ENCODE data around the gene ZNF408.

ZNF408 gene

DNA sequence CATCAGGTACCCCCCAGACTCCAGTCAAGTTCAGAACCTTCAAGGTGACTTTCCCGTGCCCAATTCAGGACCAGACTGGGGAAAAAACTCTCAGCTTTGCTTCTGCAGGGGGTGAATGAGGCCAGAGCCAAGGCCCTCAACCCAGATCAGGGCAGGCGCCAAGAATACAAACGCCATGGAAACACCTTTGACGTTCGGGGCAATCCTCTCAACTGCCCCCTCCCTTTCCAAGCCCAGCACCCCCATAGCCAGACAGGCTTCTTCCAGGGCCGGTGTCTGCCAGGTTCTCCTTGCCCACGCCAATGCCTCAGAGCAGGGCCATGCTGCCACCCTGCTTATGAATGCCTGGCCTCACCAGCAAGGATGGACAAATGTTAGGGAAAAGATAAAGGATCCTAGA lies 6.2 kb upstream of the ZNF408 start:
- H3K9me3 ChIP-seq (ENCODE audit: insufficient read depth, low read length, severe bottlenecking), result no peaks in the 10 kb centered on the region
- no peaks in the 10 kb centered on the region for H3K27me3 ChIP-seq (ENCODE audit: insufficient read depth, low read length, poor library complexity)
- no peak overlapping the region for H3K27ac ChIP-seq (ENCODE audit: low read length)
- no peak for ATAC-seq (ENCODE audit: insufficient read depth, low read depth)
- TF ChIP-seq EZH2 (IDR thresholded peaks at IDR 0.05; ENCODE audit: borderline replicate concordance, low read depth, low read length, severe bottlenecking), result no peak
- TF ChIP-seq, protein P1, sequence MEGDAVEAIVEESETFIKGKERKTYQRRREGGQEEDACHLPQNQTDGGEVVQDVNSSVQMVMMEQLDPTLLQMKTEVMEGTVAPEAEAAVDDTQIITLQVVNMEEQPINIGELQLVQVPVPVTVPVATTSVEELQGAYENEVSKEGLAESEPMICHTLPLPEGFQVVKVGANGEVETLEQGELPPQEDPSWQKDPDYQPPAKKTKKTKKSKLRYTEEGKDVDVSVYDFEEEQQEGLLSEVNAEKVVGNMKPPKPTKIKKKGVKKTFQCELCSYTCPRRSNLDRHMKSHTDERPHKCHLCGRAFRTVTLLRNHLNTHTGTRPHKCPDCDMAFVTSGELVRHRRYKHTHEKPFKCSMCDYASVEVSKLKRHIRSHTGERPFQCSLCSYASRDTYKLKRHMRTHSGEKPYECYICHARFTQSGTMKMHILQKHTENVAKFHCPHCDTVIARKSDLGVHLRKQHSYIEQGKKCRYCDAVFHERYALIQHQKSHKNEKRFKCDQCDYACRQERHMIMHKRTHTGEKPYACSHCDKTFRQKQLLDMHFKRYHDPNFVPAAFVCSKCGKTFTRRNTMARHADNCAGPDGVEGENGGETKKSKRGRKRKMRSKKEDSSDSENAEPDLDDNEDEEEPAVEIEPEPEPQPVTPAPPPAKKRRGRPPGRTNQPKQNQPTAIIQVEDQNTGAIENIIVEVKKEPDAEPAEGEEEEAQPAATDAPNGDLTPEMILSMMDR (IDR thresholded peaks at IDR 0.05; ENCODE audit: borderline replicate concordance, extremely low read depth, low read length, poor library complexity, severe bottlenecking), result no peak
- no peak for DNase-seq
- no peak overlapping the region for H3K4me2 ChIP-seq (ENCODE audit: insufficient read depth, low read length)
- H3K9ac ChIP-seq (ENCODE audit: low read depth, low read length), result no peak overlapping the region
- no peak overlapping the region for H3K4me3 ChIP-seq (ENCODE audit: low read depth in 1 of 2, low read length in 2 of 2)
- peaks cover 20% of the 10 kb centered on the region for H3K4me1 ChIP-seq (ENCODE audit: insufficient read depth, low read length)
- H2AFZ ChIP-seq (ENCODE audit: low read depth, low read length), result no peak overlapping the region
- H4K20me1 ChIP-seq (ENCODE audit: insufficient read depth, low read length), result peaks cover 10% of the 10 kb centered on the region; the same call in 1 of the 2 replicates
- peaks cover 27% of the 10 kb centered on the region for H3K79me2 ChIP-seq (ENCODE audit: insufficient read depth, low read length)
- peaks cover 48% of the 10 kb centered on the region for H3K36me3 ChIP-seq (ENCODE audit: insufficient read depth, low read length)

DNA sequence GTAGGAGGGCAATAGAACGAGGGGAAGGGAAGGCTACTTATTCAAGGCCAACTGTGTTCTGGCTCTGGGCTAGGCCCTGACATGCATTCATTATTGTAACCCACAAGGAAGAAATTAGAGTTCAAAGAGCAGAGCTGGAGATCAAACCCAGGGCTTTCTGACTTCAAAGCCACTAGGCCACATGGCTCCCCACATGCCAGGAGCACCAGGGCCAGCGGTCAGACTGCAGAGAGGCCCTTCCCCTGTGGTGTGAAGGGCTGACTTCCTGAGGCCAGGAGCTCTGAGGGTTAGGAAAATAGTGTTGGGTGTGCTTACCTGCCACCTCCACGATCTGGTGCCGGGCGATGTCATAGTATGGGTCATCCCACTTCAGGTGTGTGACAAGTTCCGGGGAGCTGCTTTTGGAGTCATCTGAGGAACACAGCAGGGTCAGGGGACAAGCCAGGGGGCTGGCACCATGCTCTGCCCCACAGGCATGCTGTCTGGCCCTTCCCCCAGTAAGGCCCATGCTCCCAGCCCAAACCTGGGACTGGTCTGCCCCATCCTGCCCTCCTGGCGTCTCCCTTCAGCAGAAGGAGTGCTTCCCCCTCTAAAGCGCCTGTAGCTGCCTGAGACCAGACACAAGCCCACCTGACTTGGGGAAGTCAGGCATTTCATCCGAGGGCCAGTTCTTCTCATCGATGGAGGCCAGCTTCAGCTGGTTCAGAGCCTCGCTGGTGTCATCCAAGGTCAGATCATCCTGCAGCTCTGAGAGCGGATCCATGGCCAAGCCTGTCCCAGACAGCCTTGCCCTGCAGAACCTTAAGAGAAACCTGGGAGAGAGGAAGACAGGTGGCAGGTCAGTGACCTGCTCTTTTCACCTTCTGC lies 5.3 kb upstream of the ZNF408 start:
- H3K4me3 ChIP-seq (ENCODE audit: low read depth in 1 of 2, low read length in 2 of 2), result no peak overlapping the region
- H2AFZ ChIP-seq (ENCODE audit: low read depth, low read length), result no peak overlapping the region
- H3K27me3 ChIP-seq (ENCODE audit: insufficient read depth, low read length, poor library complexity), result no peaks in the 10 kb centered on the region
- ATAC-seq (ENCODE audit: insufficient read depth, low read depth) (no peak), DNase-seq (no peak)
- peaks cover 44% of the 10 kb centered on the region for H3K36me3 ChIP-seq (ENCODE audit: insufficient read depth, low read length)
- H4K20me1 ChIP-seq (ENCODE audit: insufficient read depth, low read length), result peaks cover 10% of the 10 kb centered on the region; the same call in 1 of the 2 replicates
- TF ChIP-seq, protein P1 (IDR thresholded peaks at IDR 0.05; ENCODE audit: borderline replicate concordance, extremely low read depth, low read length, poor library complexity, severe bottlenecking), result no peak
- no peak for TF ChIP-seq EZH2 (IDR thresholded peaks at IDR 0.05; ENCODE audit: borderline replicate concordance, low read depth, low read length, severe bottlenecking)
- no peak overlapping the region for H3K9ac ChIP-seq (ENCODE audit: low read depth, low read length)
- H3K27ac ChIP-seq (ENCODE audit: low read length), result no peak overlapping the region
- peaks cover 35% of the 10 kb centered on the region for H3K79me2 ChIP-seq (ENCODE audit: insufficient read depth, low read length)
- peaks cover 23% of the 10 kb centered on the region for H3K4me1 ChIP-seq (ENCODE audit: insufficient read depth, low read length)
- no peak overlapping the region for H3K4me2 ChIP-seq (ENCODE audit: insufficient read depth, low read length)
- H3K9me3 ChIP-seq (ENCODE audit: insufficient read depth, low read length, severe bottlenecking), result no peaks in the 10 kb centered on the region

DNA sequence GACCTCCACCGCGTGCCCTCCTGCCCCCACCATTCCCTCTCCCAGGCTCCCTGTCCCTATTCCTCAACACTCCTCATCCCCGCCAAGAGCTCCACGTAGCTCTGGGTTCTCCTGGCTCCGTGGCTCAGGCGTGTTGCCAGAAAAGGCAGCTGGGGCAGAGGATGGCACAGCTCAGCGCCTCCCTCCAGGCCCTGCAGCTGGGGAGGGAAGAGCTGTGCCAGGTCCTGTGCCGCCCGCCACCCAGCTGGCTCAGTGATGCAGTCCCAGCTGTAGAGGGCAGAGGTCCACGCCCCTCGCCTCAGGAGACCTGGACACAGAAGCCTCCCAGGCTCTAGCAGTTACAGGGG lies 4.6 kb upstream of the ZNF408 start:
- no peak overlapping the region for H3K4me2 ChIP-seq (ENCODE audit: insufficient read depth, low read length)
- H3K79me2 ChIP-seq (ENCODE audit: insufficient read depth, low read length), result peaks cover 40% of the 10 kb centered on the region
- H2AFZ ChIP-seq (ENCODE audit: low read depth, low read length), result no peak overlapping the region
- H3K9me3 ChIP-seq (ENCODE audit: insufficient read depth, low read length, severe bottlenecking), result no peaks in the 10 kb centered on the region
- peaks cover 41% of the 10 kb centered on the region for H3K36me3 ChIP-seq (ENCODE audit: insufficient read depth, low read length)
- no peak for TF ChIP-seq EZH2 (IDR thresholded peaks at IDR 0.05; ENCODE audit: borderline replicate concordance, low read depth, low read length, severe bottlenecking)
- TF ChIP-seq, protein P1 (IDR thresholded peaks at IDR 0.05; ENCODE audit: borderline replicate concordance, extremely low read depth, low read length, poor library complexity, severe bottlenecking), result no peak
- H3K27me3 ChIP-seq (ENCODE audit: insufficient read depth, low read length, poor library complexity), result no peaks in the 10 kb centered on the region
- no peak for DNase-seq
- ATAC-seq (ENCODE audit: insufficient read depth, low read depth), result no peak
- peaks cover 10% of the 10 kb centered on the region; the same call in 1 of the 2 replicates for H4K20me1 ChIP-seq (ENCODE audit: insufficient read depth, low read length)
- peaks cover 23% of the 10 kb centered on the region for H3K4me1 ChIP-seq (ENCODE audit: insufficient read depth, low read length)
- H3K4me3 ChIP-seq (ENCODE audit: low read depth in 1 of 2, low read length in 2 of 2), result no peak overlapping the region
- no peak overlapping the region for H3K27ac ChIP-seq (ENCODE audit: low read length)
- H3K9ac ChIP-seq (ENCODE audit: low read depth, low read length), result no peak overlapping the region

All from DND-41 (cell line).